DND-41 (cell line): ENCODE results near the gene SLC22A12.

ENCODE experiments used
- ATAC-seq: fragments of 200-7000 bp; cut with Tn5 transposase; 3 replicates; pipeline ENCODE4 v1.9.1; 2021; ENCODE audit warnings: low read depth; ENCODE audit not compliant: insufficient read depth
- DNase-seq: peaks from one replicate; pipeline ENCODE4 v3.0.0-alpha.2; 2020
- H2AFZ ChIP-seq: 2 replicates; pipeline ENCODE4 v1.6.0; 2012; ENCODE audit warnings: low read depth, low read length
- H3K27ac ChIP-seq: 2 replicates; pipeline ENCODE4 v1.5.1; 2012; ENCODE audit warnings: low read length, inconsistent platforms
- H3K27me3 ChIP-seq: fragments of 200-600 bp; sonication (generic); 2 replicates; pipeline ENCODE4 v1.6.0; 2012; ENCODE audit warnings: low read length, mild to moderate bottlenecking, inconsistent platforms; ENCODE audit not compliant: insufficient read depth, poor library complexity
- H3K36me3 ChIP-seq: 2 replicates; pipeline ENCODE4 v1.5.1; 2012; ENCODE audit warnings: low read length, inconsistent platforms; ENCODE audit not compliant: insufficient read depth
- H3K4me1 ChIP-seq: 2 replicates; pipeline ENCODE4 v1.5.1; 2012; ENCODE audit warnings: mild to moderate bottlenecking, low read length; ENCODE audit not compliant: insufficient read depth
- H3K4me2 ChIP-seq: 2 replicates; pipeline ENCODE4 v1.6.0; 2012; ENCODE audit warnings: mild to moderate bottlenecking, moderate library complexity, low read length, inconsistent platforms; ENCODE audit not compliant: insufficient read depth
- H3K4me3 ChIP-seq, 2 experiments: fragments of 200-600 bp in 1 of 2; shearing (Covaris generic) in 1 of 2; 2 replicates each; pipeline ENCODE4 v1.5.1; 2012 to 2016; ENCODE audit warnings: inconsistent platforms in 2 of 2, low read length in 2 of 2, mild to moderate bottlenecking in 2 of 2, low read depth in 1 of 2, moderate library complexity in 1 of 2
- H3K79me2 ChIP-seq: 2 replicates; pipeline ENCODE4 v1.6.0; 2012; ENCODE audit warnings: low read length, inconsistent platforms; ENCODE audit not compliant: insufficient read depth
- H3K9ac ChIP-seq: 2 replicates; pipeline ENCODE4 v1.6.0; 2012; ENCODE audit warnings: low read depth, mild to moderate bottlenecking, inconsistent platforms, low read length, moderate library complexity
- H3K9me3 ChIP-seq: 2 replicates; pipeline ENCODE4 v1.5.1; 2012; ENCODE audit warnings: low read length, moderate library complexity, mild to moderate bottlenecking, inconsistent platforms; ENCODE audit not compliant: insufficient read depth, severe bottlenecking
- H4K20me1 ChIP-seq: 2 replicates; pipeline ENCODE4 v1.6.0; 2012; ENCODE audit warnings: low read length; ENCODE audit not compliant: insufficient read depth
- EZH2 ChIP-seq: IDR thresholded peaks from 3 replicates; pipeline ENCODE4 v1.6.1; 2012; ENCODE audit warnings: borderline replicate concordance, low read depth, mild to moderate bottlenecking, moderate library complexity, low read length, inconsistent platforms; ENCODE audit not compliant: severe bottlenecking
- TF ChIP-seq, protein P1 (sequence below): IDR thresholded peaks from 2 replicates; pipeline ENCODE4 v1.5.1; 2012; ENCODE audit warnings: borderline replicate concordance, low read length, moderate library complexity, mild to moderate bottlenecking; ENCODE audit not compliant: poor library complexity, severe bottlenecking; ENCODE audit errors: extremely low read depth

The SLC22A12 gene

DNA sequence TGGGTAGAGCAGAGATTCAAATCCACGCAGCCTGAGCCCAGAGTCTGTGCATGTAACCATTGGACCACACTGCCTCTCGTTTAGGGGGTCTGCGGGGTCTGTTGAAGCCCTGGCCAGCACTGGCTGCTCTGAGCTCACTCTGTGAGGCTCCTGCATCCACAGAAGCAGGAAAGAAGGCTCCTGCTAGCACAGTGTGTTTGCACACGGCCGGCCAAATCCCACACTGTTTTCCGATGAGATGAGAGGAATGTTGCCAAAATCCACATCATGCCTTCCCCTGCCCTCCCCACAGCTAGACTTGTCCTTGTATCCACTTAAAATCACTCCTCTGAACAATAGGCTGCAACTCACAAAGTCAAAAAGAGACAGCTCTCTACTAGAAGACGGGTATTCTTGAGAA is 10.6 kb upstream of the SLC22A12 start:
- no peak for ATAC-seq
- no peaks in the 10 kb centered on the region for H4K20me1 ChIP-seq
- H3K9ac ChIP-seq = no peak overlapping the region
- H3K9me3 ChIP-seq = no peaks in the 10 kb centered on the region
- H3K27me3 ChIP-seq = no peaks in the 10 kb centered on the region
- no peaks in the 10 kb centered on the region for H3K4me1 ChIP-seq
- no peaks in the 10 kb centered on the region for H3K36me3 ChIP-seq
- no peaks in the 10 kb centered on the region for H3K79me2 ChIP-seq
- no peak overlapping the region for H3K4me2 ChIP-seq
- H3K27ac ChIP-seq = no peak overlapping the region
- no peak overlapping the region for H2AFZ ChIP-seq
- no peak overlapping the region for H3K4me3 ChIP-seq
- DNase-seq = no peak
- TF ChIP-seq, protein P1, sequence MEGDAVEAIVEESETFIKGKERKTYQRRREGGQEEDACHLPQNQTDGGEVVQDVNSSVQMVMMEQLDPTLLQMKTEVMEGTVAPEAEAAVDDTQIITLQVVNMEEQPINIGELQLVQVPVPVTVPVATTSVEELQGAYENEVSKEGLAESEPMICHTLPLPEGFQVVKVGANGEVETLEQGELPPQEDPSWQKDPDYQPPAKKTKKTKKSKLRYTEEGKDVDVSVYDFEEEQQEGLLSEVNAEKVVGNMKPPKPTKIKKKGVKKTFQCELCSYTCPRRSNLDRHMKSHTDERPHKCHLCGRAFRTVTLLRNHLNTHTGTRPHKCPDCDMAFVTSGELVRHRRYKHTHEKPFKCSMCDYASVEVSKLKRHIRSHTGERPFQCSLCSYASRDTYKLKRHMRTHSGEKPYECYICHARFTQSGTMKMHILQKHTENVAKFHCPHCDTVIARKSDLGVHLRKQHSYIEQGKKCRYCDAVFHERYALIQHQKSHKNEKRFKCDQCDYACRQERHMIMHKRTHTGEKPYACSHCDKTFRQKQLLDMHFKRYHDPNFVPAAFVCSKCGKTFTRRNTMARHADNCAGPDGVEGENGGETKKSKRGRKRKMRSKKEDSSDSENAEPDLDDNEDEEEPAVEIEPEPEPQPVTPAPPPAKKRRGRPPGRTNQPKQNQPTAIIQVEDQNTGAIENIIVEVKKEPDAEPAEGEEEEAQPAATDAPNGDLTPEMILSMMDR = no peak
- TF ChIP-seq EZH2 = no peak

DNA sequence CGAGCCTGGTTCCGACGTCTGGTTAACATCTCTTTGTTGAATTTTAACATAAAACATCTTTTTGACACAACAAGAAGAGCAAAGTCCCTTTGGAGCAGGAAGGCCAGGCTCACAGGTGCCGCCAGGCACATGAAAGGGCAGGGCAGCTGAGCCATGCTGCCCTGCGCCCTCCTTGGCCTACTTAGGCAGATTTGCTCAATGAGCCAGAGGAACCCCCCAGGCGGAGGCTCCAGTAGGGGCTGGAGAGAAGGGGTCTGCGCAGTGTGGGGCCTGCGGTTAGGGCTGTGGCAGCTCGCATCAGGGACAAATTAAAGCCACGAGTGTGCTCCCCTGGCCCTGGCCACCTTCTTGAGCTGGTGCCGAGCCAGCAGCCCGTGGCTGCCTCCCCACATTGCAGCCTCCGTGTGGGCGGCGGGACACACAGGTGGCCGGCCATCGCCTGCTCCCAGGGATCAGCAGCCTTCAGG is 9.9 kb upstream of the SLC22A12 start:
- H3K9me3 ChIP-seq = no peaks in the 10 kb centered on the region
- no peak overlapping the region for H2AFZ ChIP-seq
- no peak overlapping the region for H3K9ac ChIP-seq
- TF ChIP-seq, protein P1 = no peak
- no peak for TF ChIP-seq EZH2
- H3K4me2 ChIP-seq = no peak overlapping the region
- no peak for DNase-seq
- H3K36me3 ChIP-seq = no peaks in the 10 kb centered on the region
- H3K27me3 ChIP-seq = no peaks in the 10 kb centered on the region
- no peaks in the 10 kb centered on the region for H3K79me2 ChIP-seq
- no peak for ATAC-seq
- H3K4me3 ChIP-seq = no peak overlapping the region
- no peaks in the 10 kb centered on the region for H3K4me1 ChIP-seq
- no peak overlapping the region for H3K27ac ChIP-seq
- H4K20me1 ChIP-seq = no peaks in the 10 kb centered on the region

DNA sequence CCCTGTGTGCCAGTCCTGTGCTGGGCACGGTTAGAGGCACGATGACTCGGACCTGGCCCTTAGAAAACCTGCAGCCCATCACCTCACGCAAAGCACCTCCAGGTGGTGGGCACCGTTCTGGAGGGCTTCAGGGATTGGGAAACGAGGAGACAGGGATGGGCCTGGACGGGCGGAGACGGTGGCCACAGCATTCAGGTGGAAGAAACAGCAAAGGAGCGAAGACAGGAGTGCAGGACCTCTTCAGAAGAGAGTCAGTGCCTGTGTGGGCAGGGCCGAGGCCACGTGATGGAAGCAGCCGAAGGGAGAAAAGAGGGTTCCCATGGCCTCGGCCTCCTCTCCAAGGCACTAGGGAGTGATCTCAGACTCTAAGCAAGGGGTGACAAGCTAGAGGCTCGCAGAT is 8.1 kb upstream of the SLC22A12 start:
- H2AFZ ChIP-seq = no peak overlapping the region
- H3K27me3 ChIP-seq = no peaks in the 10 kb centered on the region
- H3K4me2 ChIP-seq = no peak overlapping the region
- no peak overlapping the region for H3K27ac ChIP-seq
- no peaks in the 10 kb centered on the region for H3K9me3 ChIP-seq
- TF ChIP-seq, protein P1 = no peak
- no peak for TF ChIP-seq EZH2
- no peak overlapping the region for H3K4me3 ChIP-seq
- H3K4me1 ChIP-seq = no peaks in the 10 kb centered on the region
- no peaks in the 10 kb centered on the region for H3K36me3 ChIP-seq
- no peak for ATAC-seq
- H3K79me2 ChIP-seq = no peaks in the 10 kb centered on the region
- no peak for DNase-seq
- H3K9ac ChIP-seq = no peak overlapping the region
- no peaks in the 10 kb centered on the region for H4K20me1 ChIP-seq
